ENCODE measurements around the gene CAMK1. TPM values are rescaled to one million over a fixed set of nuclear protein-coding genes. Genes with fewer than 3 reads are reported as not detected.

Gene CAMK1
- total and polyA plus RNA-seq, 4 donors = 13.8 to 20.1 (median 16.7) TPM

GRCh38 chr3:9721015-9721699 lies 48.6 kb downstream of the CAMK1 start:
- Histone ChIP-seq H3K4me3 (ENCODE audit: low read depth in 1 of 3, low read length in 3 of 3) (no peak overlapping the region), H3K9me3 (ENCODE audit: control insufficient read depth in 4 of 4, low read length in 3 of 4) (no peaks in the 10 kb centered on the region), H3K36me3 (ENCODE audit: control insufficient read depth in 4 of 4, insufficient read depth in 3 of 4, low read depth in 1 of 4, low read length in 3 of 4) (no peaks in the 10 kb centered on the region), H3K27me3 (ENCODE audit: control insufficient read depth in 4 of 4, insufficient read depth in 4 of 4, low read length in 3 of 4) (no peaks in the 10 kb centered on the region), H3K4me1 (ENCODE audit: control insufficient read depth in 4 of 4, insufficient read depth in 4 of 4, low read length in 3 of 4) (no peaks in the 10 kb centered on the region), H3K27ac (ENCODE audit: low read depth in 1 of 2, low read length in 2 of 2) (no peak overlapping the region), H3K9ac (ENCODE audit: low read depth in 1 of 2, low read length in 2 of 2) (no peak overlapping the region)
- TF ChIP-seq ATF3 (IDR thresholded peaks at IDR 0.05) (no peak), NR2F2 (IDR thresholded peaks at IDR 0.05) (no peak), SP1 (IDR thresholded peaks at IDR 0.05) (no peak), RAD21 (IDR thresholded peaks at IDR 0.05) (no peak), CTCF (IDR thresholded peaks at IDR 0.05; ENCODE audit: low read depth, low read length, missing input control) (no peak), EGR1 (IDR thresholded peaks at IDR 0.05; ENCODE audit: low read depth in 2 of 2) (no peak), MAX (IDR thresholded peaks at IDR 0.05) (no peak), ZBTB33 (IDR thresholded peaks at IDR 0.05) (no peak), FOXA1 (IDR thresholded peaks at IDR 0.05) (no peak), GABPA (IDR thresholded peaks at IDR 0.05 in 1 of 2, conservative IDR thresholded peaks at IDR 0.05 in 1 of 2) (no peak), JUND (IDR thresholded peaks at IDR 0.05) (no peak)
- WGBS = 50% methylated on average over 7 of the region's 7 CpGs
- DNase-seq (ENCODE audit: low spot score) = no peak

- Histone ChIP-seq H3K36me3 (ENCODE audit: control insufficient read depth in 4 of 4, insufficient read depth in 3 of 4, low read depth in 1 of 4, low read length in 3 of 4) (no peaks in the 10 kb centered on the region), H3K4me1 (ENCODE audit: control insufficient read depth in 4 of 4, insufficient read depth in 4 of 4, low read length in 3 of 4) (no peaks in the 10 kb centered on the region), H3K4me3 (ENCODE audit: low read depth in 1 of 3, low read length in 3 of 3) (no peak overlapping the region), H3K9me3 (ENCODE audit: control insufficient read depth in 4 of 4, low read length in 3 of 4) (no peaks in the 10 kb centered on the region), H3K27ac (ENCODE audit: low read depth in 1 of 2, low read length in 2 of 2) (no peak overlapping the region), H3K27me3 (ENCODE audit: control insufficient read depth in 4 of 4, insufficient read depth in 4 of 4, low read length in 3 of 4) (no peaks in the 10 kb centered on the region), H3K9ac (ENCODE audit: low read depth in 1 of 2, low read length in 2 of 2) (no peak overlapping the region)
- DNase-seq (ENCODE audit: low spot score) = no peak
- 68% methylated on average over 4 of the region's 4 CpGs for WGBS
- TF ChIP-seq HNF4A (conservative IDR thresholded peaks at IDR 0.05) = no peak
- TF ChIP-seq CTCF (IDR thresholded peaks at IDR 0.05; ENCODE audit: low read depth, low read length, missing input control) = no peak
- TF ChIP-seq ZBTB33 (IDR thresholded peaks at IDR 0.05) = no peak
- no peak for TF ChIP-seq YY1 (IDR thresholded peaks at IDR 0.05)
- no peak for TF ChIP-seq REST (IDR thresholded peaks at IDR 0.05)
- TF ChIP-seq JUND (IDR thresholded peaks at IDR 0.05) = no peak
- TF ChIP-seq FOXA1 (IDR thresholded peaks at IDR 0.05) = no peak
- TF ChIP-seq MAX (IDR thresholded peaks at IDR 0.05) = no peak
- TF ChIP-seq TAF1 (conservative IDR thresholded peaks at IDR 0.05) = no peak
- TF ChIP-seq EGR1 (IDR thresholded peaks at IDR 0.05; ENCODE audit: low read depth in 2 of 2) = no peak
- no peak for TF ChIP-seq HNF4G (IDR thresholded peaks at IDR 0.05)
- no peak for TF ChIP-seq ATF3 (IDR thresholded peaks at IDR 0.05)
- no peak for TF ChIP-seq RXRA (IDR thresholded peaks at IDR 0.05)
Observed at GRCh38 chr3:9718118-9718517, 51.6 kb downstream of the CAMK1 start.

Measured in liver (tissue), 9 donors.